ENCODE data around the gene HLCS.
"Not testable (repeated sequence)": the region's sequence is repeated elsewhere in the genome, so short reads cannot be mapped to it uniquely, and the experiment has no call there.

- TF ChIP-seq CTCF, POLR2A, POLR2AphosphoS5, EP300 (IDR thresholded peaks at IDR 0.05): not testable (repeated sequence)
Measured at GRCh38 chr21:36995285-36995684, 28.8 kb upstream of the HLCS start.
